Hepatocyte (in vitro differentiated cells): ENCODE measurements around the gene ADSL.

Source experiments
- EZH2 ChIP-seq: fragments of 200-600 bp; sonication (generic); IDR thresholded peaks from 2 replicates; pipeline ENCODE4 v1.6.1; 2016; ENCODE audit warnings: antibody characterized with exemption, mild to moderate bottlenecking, borderline replicate concordance
- EZH2phosphoT487 ChIP-seq: fragments of 200-600 bp; sonication (generic); IDR thresholded peaks from one replicate; pipeline ENCODE4 v1.6.1; 2018; ENCODE audit warnings: antibody characterized with exemption, mild to moderate bottlenecking, low read depth, moderate library complexity; ENCODE audit not compliant: unreplicated experiment, severe bottlenecking
- TF ChIP-seq, protein P1 (sequence below): fragments of 200-600 bp; sonication (generic); IDR thresholded peaks from 2 replicates; pipeline ENCODE4 v1.5.1; 2016; ENCODE audit warnings: antibody characterized with exemption, mild to moderate bottlenecking; ENCODE audit not compliant: poor library complexity

GRCh38 chr22:40434745-40435144 is 88.4 kb downstream of the ADSL start:
- TF ChIP-seq, protein P1, sequence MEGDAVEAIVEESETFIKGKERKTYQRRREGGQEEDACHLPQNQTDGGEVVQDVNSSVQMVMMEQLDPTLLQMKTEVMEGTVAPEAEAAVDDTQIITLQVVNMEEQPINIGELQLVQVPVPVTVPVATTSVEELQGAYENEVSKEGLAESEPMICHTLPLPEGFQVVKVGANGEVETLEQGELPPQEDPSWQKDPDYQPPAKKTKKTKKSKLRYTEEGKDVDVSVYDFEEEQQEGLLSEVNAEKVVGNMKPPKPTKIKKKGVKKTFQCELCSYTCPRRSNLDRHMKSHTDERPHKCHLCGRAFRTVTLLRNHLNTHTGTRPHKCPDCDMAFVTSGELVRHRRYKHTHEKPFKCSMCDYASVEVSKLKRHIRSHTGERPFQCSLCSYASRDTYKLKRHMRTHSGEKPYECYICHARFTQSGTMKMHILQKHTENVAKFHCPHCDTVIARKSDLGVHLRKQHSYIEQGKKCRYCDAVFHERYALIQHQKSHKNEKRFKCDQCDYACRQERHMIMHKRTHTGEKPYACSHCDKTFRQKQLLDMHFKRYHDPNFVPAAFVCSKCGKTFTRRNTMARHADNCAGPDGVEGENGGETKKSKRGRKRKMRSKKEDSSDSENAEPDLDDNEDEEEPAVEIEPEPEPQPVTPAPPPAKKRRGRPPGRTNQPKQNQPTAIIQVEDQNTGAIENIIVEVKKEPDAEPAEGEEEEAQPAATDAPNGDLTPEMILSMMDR: no peak
- TF ChIP-seq EZH2 (no peak), EZH2phosphoT487 (no peak)
